SU-DHL-6 (cell line): Measurements from ENCODE around the gene TMPRSS4.

Experiments
- CTCF ChIP-seq: fragments of 200-600 bp; sonication (generic); IDR thresholded peaks from one replicate; pipeline ENCODE4 v1.5.1; 2017; ENCODE audit warnings: antibody characterized with exemption, mild to moderate bottlenecking, low read length, moderate library complexity; ENCODE audit not compliant: insufficient read depth, poor library complexity, severe bottlenecking
- EZH2phosphoT487 ChIP-seq: fragments of 200-600 bp; sonication (generic), shearing (Covaris generic); conservative IDR thresholded peaks from 2 replicates; pipeline ENCODE4 v1.6.1; 2018; ENCODE audit warnings: mild to moderate bottlenecking, antibody characterized with exemption, low read length, moderate library complexity, mixed read lengths

- TF ChIP-seq CTCF (no peak), EZH2phosphoT487 (no peak)
These were observed 6.1 kb downstream of the TMPRSS4 start for GRCh38 chr11:118082880-118083552.
